Karpas-422 (cell line): ENCODE data around the gene ITPK1. TPM values are rescaled to one million over a fixed set of nuclear protein-coding genes. Genes with fewer than 3 reads are reported as not detected.

ENCODE experiments used
- DNase-seq: peaks from one replicate; pipeline ENCODE4 v3.0.0-alpha.2; 2015
- H2AFZ ChIP-seq: fragments of 200-600 bp; sonication (generic); 2 replicates; pipeline ENCODE4 v1.6.1; 2014; ENCODE audit warnings: antibody characterized with exemption, low read length, mixed read lengths
- H3K27ac ChIP-seq: fragments of 200-600 bp; sonication (generic); 2 replicates; pipeline ENCODE4 v1.5.1; 2014; ENCODE audit warnings: mild to moderate bottlenecking, low read length, moderate library complexity
- H3K27me3 ChIP-seq: fragments of 200-600 bp; sonication (generic); 2 replicates; pipeline ENCODE4 v1.6.1; 2014; ENCODE audit warnings: low read length, mixed read lengths
- H3K36me3 ChIP-seq: fragments of 200-600 bp; sonication (generic); 2 replicates; pipeline ENCODE4 v1.6.1; 2014; ENCODE audit warnings: low read length, mixed read lengths; ENCODE audit not compliant: insufficient read depth
- H3K4me1 ChIP-seq: fragments of 200-600 bp; sonication (generic); 2 replicates; pipeline ENCODE4 v1.6.1; 2014; ENCODE audit warnings: mild to moderate bottlenecking, low read length, mixed read lengths
- H3K4me2 ChIP-seq: fragments of 200-600 bp; sonication (generic); 2 replicates; pipeline ENCODE4 v1.6.1; 2014; ENCODE audit warnings: low read length, low read depth, mild to moderate bottlenecking; ENCODE audit not compliant: poor library complexity, severe bottlenecking
- H3K4me3 ChIP-seq: fragments of 200-600 bp; sonication (generic); 2 replicates; pipeline ENCODE4 v1.5.1; 2014; ENCODE audit warnings: mild to moderate bottlenecking, antibody characterized with exemption, low read length, mixed read lengths
- H3K79me2 ChIP-seq: fragments of 200-600 bp; sonication (generic); 2 replicates; pipeline ENCODE4 v1.6.1; 2014; ENCODE audit warnings: mild to moderate bottlenecking, low read length, mixed read lengths
- H3K9ac ChIP-seq: fragments of 200-600 bp; sonication (generic); 2 replicates; pipeline ENCODE4 v1.6.0; 2014; ENCODE audit warnings: low read length
- H3K9me2 ChIP-seq: fragments of 200-600 bp; sonication (generic), shearing (Covaris generic); replicated peaks from 2 replicates; pipeline ENCODE4 v1.6.0; 2014; ENCODE audit warnings: mild to moderate bottlenecking, low read length, moderate library complexity; ENCODE audit not compliant: insufficient read depth
- H3K9me3 ChIP-seq: fragments of 300-700, 200-600 bp; sonication (generic); 2 replicates; pipeline ENCODE4 v1.6.1; 2014; ENCODE audit warnings: low read length, mixed read lengths
- H4K20me1 ChIP-seq: fragments of 200-600 bp; sonication (generic); 2 replicates; pipeline ENCODE4 v1.6.1; 2014; ENCODE audit warnings: mild to moderate bottlenecking, antibody characterized with exemption, low read length, low read depth; ENCODE audit not compliant: insufficient read depth
- total RNA-seq: library from RNA; depleted of rRNA; stranded (reverse); fragments of >200 nt; shearing (Covaris generic); gene quantifications from 2 replicates; pipeline ENCODE4 v1.2.3, GENCODE V29; 2014; ENCODE audit warnings: low replicate concordance

Gene ITPK1
- total RNA-seq, 1 experiment from 2014 or later = 6.3 TPM

DNA sequence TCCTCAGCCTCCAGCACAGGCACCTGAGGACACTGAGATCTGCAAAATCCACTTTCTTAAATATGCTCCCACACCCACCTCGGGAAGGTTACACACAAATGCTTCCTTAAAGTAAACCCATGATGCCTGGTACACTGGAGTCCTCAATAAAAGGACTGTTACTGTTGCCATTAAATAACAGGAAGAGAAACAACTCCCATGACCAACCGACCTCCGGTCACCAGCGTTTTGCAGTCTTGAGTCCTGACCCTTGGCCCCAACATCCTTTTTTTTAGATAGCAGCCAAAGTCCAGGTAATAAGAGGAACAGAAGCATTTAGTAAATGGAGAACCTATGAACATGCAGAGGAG lies 42.4 kb downstream of the ITPK1 start:
- Histone ChIP-seq H3K4me1 (no peaks in the 10 kb centered on the region), H3K4me2 (no peak overlapping the region), H3K79me2 (no peaks in the 10 kb centered on the region), H3K27ac (no peak overlapping the region), H3K9me3 (no peaks in the 10 kb centered on the region), H4K20me1 (peaks cover 51% of the 10 kb centered on the region), H3K4me3 (no peak overlapping the region), H2AFZ (no peak overlapping the region), H3K36me3 (no peaks in the 10 kb centered on the region), H3K9ac (no peak overlapping the region), H3K9me2 (no peaks in the 10 kb centered on the region), H3K27me3 (no peaks in the 10 kb centered on the region)
- DNase-seq = no peak

- Histone ChIP-seq H3K4me3 (no peak overlapping the region), H3K79me2 (no peaks in the 10 kb centered on the region), H2AFZ (no peak overlapping the region), H3K27me3 (no peaks in the 10 kb centered on the region), H4K20me1 (peaks cover 46% of the 10 kb centered on the region), H3K9me2 (no peaks in the 10 kb centered on the region), H3K9me3 (no peaks in the 10 kb centered on the region), H3K27ac (no peak overlapping the region), H3K36me3 (no peaks in the 10 kb centered on the region), H3K9ac (no peak overlapping the region), H3K4me2 (no peak overlapping the region), H3K4me1 (no peaks in the 10 kb centered on the region)
- no peak for DNase-seq
Measured at GRCh38 chr14:93072659-93073357, 42.9 kb downstream of the ITPK1 start.

DNA sequence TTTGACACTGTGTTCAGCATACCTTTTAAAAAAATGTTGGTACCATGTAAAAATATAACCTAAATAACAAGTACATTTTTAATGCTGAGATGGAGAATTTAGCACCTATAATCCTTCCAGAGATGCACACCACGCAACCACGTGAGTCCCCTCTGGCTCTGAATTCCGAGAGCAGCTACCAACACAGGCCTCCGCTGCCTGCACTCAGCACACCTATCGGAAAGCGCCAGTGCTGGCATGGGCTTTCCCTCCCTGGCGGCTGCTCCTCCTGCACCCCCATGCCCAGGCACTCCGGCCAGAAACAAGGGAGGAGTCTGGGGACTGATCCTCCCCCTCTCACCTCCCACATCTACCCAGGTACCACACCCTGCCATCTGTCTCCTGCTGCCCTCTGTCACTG lies 47.0 kb downstream of the ITPK1 start:
- Histone ChIP-seq H3K9ac (no peak overlapping the region), H3K9me3 (no peaks in the 10 kb centered on the region), H3K36me3 (no peaks in the 10 kb centered on the region), H3K27ac (no peak overlapping the region), H3K9me2 (no peaks in the 10 kb centered on the region), H2AFZ (no peak overlapping the region), H3K27me3 (no peaks in the 10 kb centered on the region), H3K4me1 (peaks cover 4% of the 10 kb centered on the region), H3K4me2 (no peak overlapping the region), H3K4me3 (no peak overlapping the region), H3K79me2 (no peaks in the 10 kb centered on the region), H4K20me1 (peaks cover 34% of the 10 kb centered on the region)
- no peak for DNase-seq

GRCh38 chr14:93067088-93067487 lies 48.6 kb downstream of the ITPK1 start:
- Histone ChIP-seq H3K9me3 (no peaks in the 10 kb centered on the region), H3K4me2 (no peak overlapping the region), H3K9me2 (no peaks in the 10 kb centered on the region), H3K27me3 (no peaks in the 10 kb centered on the region), H3K9ac (no peak overlapping the region), H3K27ac (no peak overlapping the region), H3K4me3 (no peak overlapping the region), H3K4me1 (peaks cover 4% of the 10 kb centered on the region), H2AFZ (no peak overlapping the region), H3K36me3 (no peaks in the 10 kb centered on the region), H3K79me2 (no peaks in the 10 kb centered on the region), H4K20me1 (peaks cover 24% of the 10 kb centered on the region)
- DNase-seq = no peak

GRCh38 chr14:93065272-93065730 lies 50.4 kb downstream of the ITPK1 start:
- Histone ChIP-seq H4K20me1 (peaks cover 20% of the 10 kb centered on the region), H2AFZ (no peak overlapping the region), H3K9me2 (no peaks in the 10 kb centered on the region), H3K27ac (no peak overlapping the region), H3K9ac (no peak overlapping the region), H3K4me2 (no peak overlapping the region), H3K79me2 (no peaks in the 10 kb centered on the region), H3K9me3 (no peaks in the 10 kb centered on the region), H3K27me3 (no peaks in the 10 kb centered on the region), H3K4me3 (no peak overlapping the region), H3K4me1 (peaks cover 4% of the 10 kb centered on the region), H3K36me3 (no peaks in the 10 kb centered on the region)
- no peak for DNase-seq

GRCh38 chr14:93064411-93065271 lies 51.1 kb downstream of the ITPK1 start:
- Histone ChIP-seq H3K36me3 (no peaks in the 10 kb centered on the region), H3K27ac (no peak overlapping the region), H4K20me1 (peaks cover 21% of the 10 kb centered on the region), H3K79me2 (no peaks in the 10 kb centered on the region), H3K4me1 (peaks cover 4% of the 10 kb centered on the region), H3K4me3 (no peak overlapping the region), H3K27me3 (no peaks in the 10 kb centered on the region), H3K9me2 (no peaks in the 10 kb centered on the region), H3K4me2 (no peak overlapping the region), H3K9me3 (no peaks in the 10 kb centered on the region), H3K9ac (no peak overlapping the region), H2AFZ (no peak overlapping the region)
- DNase-seq = no peak

DNA sequence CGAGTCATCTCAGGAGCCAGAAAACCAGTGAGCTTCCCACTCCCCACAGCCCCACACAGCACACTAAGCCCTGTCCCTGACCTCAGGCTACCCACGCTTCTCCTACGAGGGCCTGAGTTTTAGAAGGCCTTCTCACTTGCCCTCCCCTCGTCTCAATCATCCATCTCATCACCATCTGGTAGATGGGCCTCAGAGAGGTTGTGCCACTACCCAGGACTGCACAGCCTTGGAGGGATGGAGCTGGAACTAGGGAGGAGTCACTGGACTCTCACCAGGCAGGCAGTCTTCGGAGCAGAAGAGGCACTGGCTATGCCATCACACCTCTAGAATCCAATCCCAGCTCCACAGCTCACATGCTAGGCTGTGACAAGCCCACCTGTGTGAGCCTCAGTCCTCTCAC lies 52.3 kb downstream of the ITPK1 start:
- H3K27ac ChIP-seq = no peak overlapping the region
- no peak overlapping the region for H3K4me2 ChIP-seq
- no peaks in the 10 kb centered on the region for H3K9me2 ChIP-seq
- no peaks in the 10 kb centered on the region for H3K36me3 ChIP-seq
- DNase-seq = no peak
- H4K20me1 ChIP-seq = peaks cover 13% of the 10 kb centered on the region; the same call in 1 of the 2 replicates
- H3K9ac ChIP-seq = no peak overlapping the region
- H3K4me1 ChIP-seq = peaks cover 4% of the 10 kb centered on the region
- no peaks in the 10 kb centered on the region for H3K27me3 ChIP-seq
- no peaks in the 10 kb centered on the region for H3K9me3 ChIP-seq
- no peak overlapping the region for H3K4me3 ChIP-seq
- H2AFZ ChIP-seq = no peak overlapping the region
- H3K79me2 ChIP-seq = no peaks in the 10 kb centered on the region

- Histone ChIP-seq H3K79me2 (no peaks in the 10 kb centered on the region), H3K4me3 (no peak overlapping the region), H3K27ac (no peak overlapping the region), H3K27me3 (no peaks in the 10 kb centered on the region), H3K9me2 (no peaks in the 10 kb centered on the region), H3K36me3 (no peaks in the 10 kb centered on the region), H3K9me3 (no peaks in the 10 kb centered on the region), H2AFZ (no peak overlapping the region), H3K9ac (no peak overlapping the region), H4K20me1 (peaks cover 13% of the 10 kb centered on the region; the same call in 1 of the 2 replicates), H3K4me2 (no peak overlapping the region), H3K4me1 (peaks cover 4% of the 10 kb centered on the region)
- no peak for DNase-seq
Measured at GRCh38 chr14:93062890-93063289, 52.8 kb downstream of the ITPK1 start.
